OCI-LY1 (cell line): ENCODE measurements around the gene RNF212.
"Not testable (repeated sequence)": the region's sequence is repeated elsewhere in the genome, so short reads cannot be mapped to it uniquely, and the experiment has no call there.

Source experiments
- EZH2 ChIP-seq: fragments of 200-600 bp; sonication (generic), shearing (Covaris generic); IDR thresholded peaks from 2 replicates; pipeline ENCODE4 v1.8.0; 2017; ENCODE audit warnings: borderline replicate concordance, mixed run types, mild to moderate bottlenecking, antibody characterized with exemption, low read length, moderate library complexity, mixed read lengths
- TF ChIP-seq, protein P1 (sequence below): fragments of 200-600 bp; sonication (generic), shearing (Covaris generic); IDR thresholded peaks from 2 replicates; pipeline ENCODE4 v1.5.1; 2017; ENCODE audit warnings: mild to moderate bottlenecking, antibody characterized with exemption, low read length, moderate library complexity, mixed read lengths

DNA sequence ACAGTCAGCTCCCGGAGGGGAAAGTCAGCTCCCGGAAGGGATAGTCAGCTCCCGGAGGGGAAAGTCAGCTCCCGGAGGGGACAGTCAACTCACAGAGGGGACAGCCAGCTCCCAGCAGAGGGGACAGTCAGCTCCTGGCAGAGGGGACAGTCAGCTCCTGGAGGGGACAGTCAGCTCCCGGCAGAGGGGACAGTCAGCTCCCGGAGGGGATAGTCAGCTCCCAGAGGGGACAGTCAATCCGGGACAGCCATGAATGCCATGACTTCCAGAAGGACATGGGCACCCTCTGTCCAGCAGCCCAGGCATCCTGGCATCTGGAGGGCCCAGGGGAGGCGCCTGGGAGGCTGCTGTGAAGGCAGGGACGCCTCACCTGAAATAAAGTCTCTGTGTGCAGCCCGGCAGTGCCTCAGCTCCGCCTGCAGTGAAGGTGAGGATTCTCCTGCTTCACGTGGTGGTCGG is 58.1 kb downstream of the RNF212 start:
- TF ChIP-seq, protein P1, sequence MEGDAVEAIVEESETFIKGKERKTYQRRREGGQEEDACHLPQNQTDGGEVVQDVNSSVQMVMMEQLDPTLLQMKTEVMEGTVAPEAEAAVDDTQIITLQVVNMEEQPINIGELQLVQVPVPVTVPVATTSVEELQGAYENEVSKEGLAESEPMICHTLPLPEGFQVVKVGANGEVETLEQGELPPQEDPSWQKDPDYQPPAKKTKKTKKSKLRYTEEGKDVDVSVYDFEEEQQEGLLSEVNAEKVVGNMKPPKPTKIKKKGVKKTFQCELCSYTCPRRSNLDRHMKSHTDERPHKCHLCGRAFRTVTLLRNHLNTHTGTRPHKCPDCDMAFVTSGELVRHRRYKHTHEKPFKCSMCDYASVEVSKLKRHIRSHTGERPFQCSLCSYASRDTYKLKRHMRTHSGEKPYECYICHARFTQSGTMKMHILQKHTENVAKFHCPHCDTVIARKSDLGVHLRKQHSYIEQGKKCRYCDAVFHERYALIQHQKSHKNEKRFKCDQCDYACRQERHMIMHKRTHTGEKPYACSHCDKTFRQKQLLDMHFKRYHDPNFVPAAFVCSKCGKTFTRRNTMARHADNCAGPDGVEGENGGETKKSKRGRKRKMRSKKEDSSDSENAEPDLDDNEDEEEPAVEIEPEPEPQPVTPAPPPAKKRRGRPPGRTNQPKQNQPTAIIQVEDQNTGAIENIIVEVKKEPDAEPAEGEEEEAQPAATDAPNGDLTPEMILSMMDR = not testable (repeated sequence)
- TF ChIP-seq EZH2 = not testable (repeated sequence)
